CD4-positive, CD25-positive, alpha-beta regulatory T cell (primary cell): ENCODE results near the gene ZNF774. TPM values are rescaled to one million over a fixed set of nuclear protein-coding genes. Genes with fewer than 3 reads are reported as not detected.

Source experiments
- ATAC-seq, 2 donors: fragments of 150-1000 bp; cut with Tn5 transposase; one replicate each; pipeline ENCODE4 v1.10.0; 2021; ENCODE audit warnings: low read depth in 2 of 2, moderate number of reproducible peaks in 2 of 2, moderate library complexity in 1 of 2
- DNase-seq, 3 donors: peaks; one replicate each; pipeline versions ENCODE4 v3.0.0 to v3.0.0-alpha.2; 2012 to 2022; ENCODE audit warnings: mixed read lengths in 1 of 3
- H3K27ac ChIP-seq: one replicate; pipeline ENCODE4 v1.7.0; 2013; ENCODE audit warnings: mild to moderate bottlenecking, low read length; ENCODE audit not compliant: insufficient read depth, poor library complexity, severe bottlenecking
- H3K27me3 ChIP-seq: one replicate; pipeline ENCODE4 v1.7.0; 2013; ENCODE audit warnings: low read length; ENCODE audit not compliant: control insufficient read depth, insufficient read depth
- H3K36me3 ChIP-seq: one replicate; pipeline ENCODE4 v1.7.0; 2013; ENCODE audit warnings: mild to moderate bottlenecking, low read length, moderate library complexity; ENCODE audit not compliant: control insufficient read depth, insufficient read depth
- H3K4me1 ChIP-seq: 2 replicates; pipeline ENCODE4 v1.7.0; 2013; ENCODE audit warnings: mild to moderate bottlenecking, low read length; ENCODE audit not compliant: insufficient read depth, control insufficient read depth, poor library complexity, severe bottlenecking
- H3K4me3 ChIP-seq: one replicate; pipeline ENCODE4 v1.7.0; 2013; ENCODE audit warnings: low read depth, mild to moderate bottlenecking, low read length, moderate library complexity
- H3K9me3 ChIP-seq, 2 experiments: 1 replicate in 1 of 2; 2 replicates in 1 of 2; pipeline ENCODE4 v1.7.0; 2013; ENCODE audit warnings: low read length in 2 of 2, mild to moderate bottlenecking in 1 of 2, moderate library complexity in 1 of 2; ENCODE audit not compliant: control insufficient read depth in 2 of 2
- H3K27ac Mint-ChIP-seq, 3 donors: one replicate each; pipeline ENCODE4 v1.8.0; 2020 to 2022; ENCODE audit warnings: mild to moderate bottlenecking in 3 of 3, mixed read lengths in 3 of 3, moderate library complexity in 2 of 3
- H3K27me3 Mint-ChIP-seq: one replicate; pipeline ENCODE4 v1.8.0; 2022; ENCODE audit warnings: mild to moderate bottlenecking, mixed read lengths
- H3K36me3 Mint-ChIP-seq: one replicate; pipeline ENCODE4 v1.8.0; 2020; ENCODE audit warnings: mixed read lengths
- H3K4me1 Mint-ChIP-seq, 4 donors: one replicate each; pipeline ENCODE4 v1.8.0; 2020 to 2022; ENCODE audit warnings: mixed read lengths in 4 of 4, mild to moderate bottlenecking in 1 of 4
- H3K4me3 Mint-ChIP-seq, 4 donors: one replicate each; pipeline ENCODE4 v1.8.0; 2020 to 2022; ENCODE audit warnings: mild to moderate bottlenecking in 4 of 4, mixed read lengths in 4 of 4, moderate library complexity in 3 of 4
- H3K9me3 Mint-ChIP-seq, 7 donors: one replicate each; pipeline ENCODE4 v1.8.0; 2020 to 2022; ENCODE audit warnings: mixed read lengths in 7 of 7, mild to moderate bottlenecking in 3 of 7, moderate library complexity in 2 of 7
- polyA plus RNA-seq, 4 donors: library from polyadenylated mRNA; unstranded; fragments of 300-500 nt; fragmentation: Illumina TruSeq; gene quantifications; one replicate each; pipeline ENCODE4 v1.2.3, GENCODE V29; 2021
- total RNA-seq: library from RNA; stranded (reverse); gene quantifications from one replicate; pipeline ENCODE4 v1.2.3, GENCODE V29; 2022

The ZNF774 gene
- total and polyA plus RNA-seq, 5 donors from 2014 or later, result not detected

DNA sequence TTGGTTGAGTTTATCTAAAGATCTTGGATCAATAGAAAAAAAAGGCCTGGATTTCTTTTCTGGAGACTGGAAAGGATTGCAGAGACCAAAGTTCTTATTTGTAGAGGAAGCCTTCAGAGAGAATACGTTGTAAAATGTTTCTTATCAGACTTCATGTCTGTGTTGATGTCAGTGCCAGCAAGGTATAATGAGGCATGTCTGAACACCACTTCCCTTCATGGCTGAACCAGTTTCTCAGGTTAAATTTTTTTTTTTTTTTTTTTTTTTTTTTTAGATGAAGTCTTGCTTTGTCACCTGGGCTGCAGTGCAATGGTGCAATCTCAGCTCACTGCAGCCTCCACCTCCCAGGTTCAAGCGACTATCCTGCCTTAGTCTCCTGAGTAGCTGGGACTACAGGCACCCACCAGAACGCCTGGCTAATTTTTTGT, 17.8 kb upstream of the ZNF774 start:
- H3K27ac Mint-ChIP-seq, result no peak overlapping the region
- peaks cover 0 to 7% (median 2%) of the 10 kb centered on the region in 4 donors for H3K4me1 Mint-ChIP-seq
- DNase-seq (no peak), ATAC-seq (no peak)
- Histone ChIP-seq H3K27me3 (no peaks in the 10 kb centered on the region), H3K4me1 (no peaks in the 10 kb centered on the region), H3K36me3 (no peaks in the 10 kb centered on the region), H3K9me3 (no peaks in the 10 kb centered on the region), H3K4me3 (no peak overlapping the region), H3K27ac (no peak overlapping the region)
- peaks cover 5% of the 10 kb centered on the region for H3K27me3 Mint-ChIP-seq
- H3K36me3 Mint-ChIP-seq, result no peaks in the 10 kb centered on the region
- H3K4me3 Mint-ChIP-seq, result no peak overlapping the region
- H3K9me3 Mint-ChIP-seq, result no peaks in the 10 kb centered on the region

DNA sequence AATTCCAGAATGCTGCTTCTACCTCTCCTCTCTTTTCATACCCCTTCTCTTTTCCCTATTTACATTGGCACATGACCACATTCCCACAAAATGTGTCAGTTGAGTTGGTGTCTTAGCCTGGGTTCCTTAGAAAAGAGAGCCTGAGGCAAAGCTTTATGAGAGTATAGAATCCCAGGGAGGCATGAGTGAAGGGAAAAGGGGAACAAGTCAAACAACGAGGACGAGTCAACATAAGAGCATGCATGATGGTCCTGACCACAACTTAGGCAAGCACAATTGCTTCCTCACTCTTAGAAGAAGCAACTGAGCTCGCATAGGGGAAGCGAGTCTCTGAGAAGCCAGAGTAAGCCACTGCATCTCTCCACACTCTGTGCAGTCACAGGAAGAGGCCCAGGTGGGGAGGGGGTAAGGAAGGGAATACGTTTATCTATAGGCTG, 15.4 kb upstream of the ZNF774 start:
- peak in 1 of 2 donors; percentile 37 for ATAC-seq
- Mint-ChIP-seq H3K4me3 (no peak overlapping the region), H3K27me3 (peaks cover 5% of the 10 kb centered on the region)

DNA sequence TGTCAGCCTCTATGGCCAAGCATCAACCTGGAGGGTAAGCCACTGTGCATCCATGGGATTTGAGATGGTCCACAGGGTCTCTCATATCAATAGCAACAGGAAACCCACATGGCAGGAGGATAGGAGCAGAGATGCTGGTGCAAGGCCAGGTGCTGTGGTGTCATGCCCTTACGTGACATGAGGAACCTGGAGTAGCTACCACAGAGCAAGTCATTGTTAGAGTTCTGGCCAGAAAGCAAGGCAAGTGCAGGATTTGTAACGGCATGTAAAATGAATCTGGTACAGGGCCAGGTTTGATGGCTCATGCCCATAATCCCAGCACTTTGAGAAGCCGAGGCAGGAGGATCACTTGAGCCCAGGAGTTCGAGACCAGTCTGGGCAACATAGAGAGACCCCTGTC, 14.8 kb upstream of the ZNF774 start:
- H3K27ac Mint-ChIP-seq, result no peak overlapping the region
- no peak for ATAC-seq

More for the DNA sequence above, 15.4 kb upstream of the ZNF774 start:
- Mint-ChIP-seq H3K36me3 (no peaks in the 10 kb centered on the region), H3K9me3 (no peaks in the 10 kb centered on the region), H3K27ac (peak overlapping the region in 1 of 3 donors; percentile 27), H3K4me1 (peaks cover 0 to 7% (median 2%) of the 10 kb centered on the region in 4 donors)
- H3K27ac ChIP-seq, result no peak overlapping the region
- H3K36me3 ChIP-seq, result no peaks in the 10 kb centered on the region
- H3K9me3 ChIP-seq, result no peaks in the 10 kb centered on the region
- no peak overlapping the region for H3K4me3 ChIP-seq
- H3K27me3 ChIP-seq, result no peaks in the 10 kb centered on the region
- DNase-seq, result peak in 1 of 3 donors; percentile 18
- H3K4me1 ChIP-seq, result no peaks in the 10 kb centered on the region

DNA sequence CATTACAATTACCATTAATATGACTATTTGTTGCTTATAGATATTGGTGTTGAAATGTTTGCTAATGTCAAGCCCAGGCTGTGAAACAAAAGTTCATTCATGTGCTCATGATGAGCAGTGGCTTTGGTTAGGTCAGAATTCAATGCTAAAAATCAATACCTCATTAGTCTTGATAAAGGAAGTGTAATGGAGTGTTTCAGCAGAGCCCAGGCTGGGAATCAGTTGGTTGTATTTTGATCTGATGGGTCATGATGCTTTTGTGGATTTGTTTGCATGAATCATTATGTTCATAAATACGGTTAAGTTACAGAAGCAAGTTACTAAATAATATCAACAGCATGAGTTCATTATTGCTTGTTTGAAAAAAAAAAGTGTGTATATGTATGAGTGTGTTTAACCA, 13.6 kb upstream of the ZNF774 start:
- H3K27me3 Mint-ChIP-seq, result peaks cover 5% of the 10 kb centered on the region
- Histone ChIP-seq H3K27ac (no peak overlapping the region), H3K36me3 (no peaks in the 10 kb centered on the region), H3K4me1 (peaks cover 7% of the 10 kb centered on the region), H3K27me3 (no peaks in the 10 kb centered on the region), H3K4me3 (no peak overlapping the region), H3K9me3 (no peaks in the 10 kb centered on the region)
- H3K27ac Mint-ChIP-seq, result no peak overlapping the region
- ATAC-seq, result no peak
- H3K9me3 Mint-ChIP-seq, result no peaks in the 10 kb centered on the region
- H3K4me1 Mint-ChIP-seq, result peaks cover 9 to 19% (median 11%) of the 10 kb centered on the region in 4 donors
- no peak for DNase-seq
- H3K36me3 Mint-ChIP-seq, result no peaks in the 10 kb centered on the region
- H3K4me3 Mint-ChIP-seq, result no peak overlapping the region

More for the DNA sequence above, 14.8 kb upstream of the ZNF774 start:
- H3K36me3 ChIP-seq, result no peaks in the 10 kb centered on the region
- Mint-ChIP-seq H3K4me1 (peaks cover 0 to 9% (median 3%) of the 10 kb centered on the region in 4 donors), H3K4me3 (no peak overlapping the region), H3K36me3 (no peaks in the 10 kb centered on the region), H3K27me3 (peaks cover 5% of the 10 kb centered on the region), H3K9me3 (no peaks in the 10 kb centered on the region)
- no peaks in the 10 kb centered on the region for H3K27me3 ChIP-seq
- no peak overlapping the region for H3K27ac ChIP-seq
- no peak for DNase-seq
- H3K9me3 ChIP-seq, result no peaks in the 10 kb centered on the region
- H3K4me1 ChIP-seq, result peaks cover under 1% of the 10 kb centered on the region
- H3K4me3 ChIP-seq, result no peak overlapping the region

DNA sequence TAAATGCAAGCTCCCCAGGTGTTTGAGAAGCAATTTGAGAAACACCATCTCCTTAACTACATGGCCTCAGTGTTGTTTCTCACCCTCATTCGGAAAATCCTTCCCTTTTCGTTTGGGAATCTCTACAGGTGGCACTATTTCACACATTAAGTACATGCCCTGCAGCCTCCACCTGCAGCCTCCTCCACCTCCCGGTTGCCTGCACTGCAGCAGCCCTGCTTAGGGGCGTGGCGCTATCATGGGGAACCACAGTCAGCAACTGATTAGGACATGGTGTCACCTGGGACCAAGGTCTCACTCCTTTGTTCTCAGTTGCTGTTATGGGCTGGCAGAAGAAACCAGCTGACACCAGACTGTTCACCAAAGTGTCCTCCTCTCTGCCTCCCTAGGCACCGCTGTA, 11.7 kb upstream of the ZNF774 start:
- Histone ChIP-seq H3K9me3 (no peaks in the 10 kb centered on the region), H3K4me3 (no peak overlapping the region), H3K27ac (no peak overlapping the region), H3K27me3 (no peaks in the 10 kb centered on the region), H3K4me1 (peaks cover 7% of the 10 kb centered on the region), H3K36me3 (no peaks in the 10 kb centered on the region)
- DNase-seq (no peak), ATAC-seq (no peak)
- Mint-ChIP-seq H3K4me1 (peaks cover 9 to 19% (median 12%) of the 10 kb centered on the region in 4 donors), H3K4me3 (no peak overlapping the region), H3K9me3 (no peaks in the 10 kb centered on the region), H3K36me3 (no peaks in the 10 kb centered on the region), H3K27ac (no peak overlapping the region), H3K27me3 (no peaks in the 10 kb centered on the region)

DNA sequence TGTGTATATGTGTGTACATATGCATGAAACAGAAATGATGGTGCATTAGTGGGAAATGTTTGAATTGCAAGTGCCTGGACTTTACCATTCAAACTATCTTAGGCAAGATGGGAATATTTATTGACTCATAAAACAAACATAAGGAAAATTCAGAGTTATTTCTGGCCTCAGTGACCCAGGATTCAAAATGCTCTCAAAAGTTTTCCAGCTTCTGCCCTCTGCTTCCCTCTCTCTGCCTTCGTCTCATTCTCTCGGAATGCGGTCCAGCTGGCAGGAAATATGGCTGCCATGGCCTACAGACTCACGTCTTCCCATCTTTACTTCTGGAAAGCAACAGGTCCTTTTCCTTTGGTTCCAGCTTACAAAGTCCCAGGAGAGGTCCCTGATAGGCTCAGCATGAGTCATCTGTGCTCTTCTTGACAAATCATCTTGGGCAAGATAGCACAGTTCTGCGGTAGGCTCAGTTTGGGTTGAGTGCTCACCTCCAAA, 8.7 kb upstream of the ZNF774 start:
- Mint-ChIP-seq H3K27ac (peak overlapping the region in 1 of 3 donors; percentile 60), H3K36me3 (no peaks in the 10 kb centered on the region)
- ATAC-seq, result no peak

DNA sequence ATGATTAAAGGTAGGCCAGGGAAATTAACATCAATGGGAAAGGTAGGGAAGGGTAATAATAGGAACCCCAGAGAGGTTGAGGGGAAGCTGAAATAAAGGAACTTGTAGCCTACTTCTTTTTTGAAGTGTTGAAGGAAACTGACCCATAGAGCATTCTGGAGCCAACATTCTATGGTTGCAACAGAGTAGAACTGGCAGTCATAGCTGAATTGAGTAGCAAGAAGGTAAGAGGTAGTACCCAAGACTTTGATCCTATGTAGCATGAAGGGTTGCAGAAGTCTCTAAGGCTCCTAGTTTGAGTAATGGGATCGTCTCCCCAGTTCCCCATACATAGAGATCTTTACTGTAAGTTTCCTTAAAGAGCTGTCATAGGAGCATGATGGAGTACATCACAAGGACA, 7.4 kb upstream of the ZNF774 start:
- DNase-seq (no peak), ATAC-seq (no peak)
- H3K36me3 Mint-ChIP-seq, result no peaks in the 10 kb centered on the region
- no peak overlapping the region for H3K27ac ChIP-seq
- peaks cover 7% of the 10 kb centered on the region for H3K4me1 ChIP-seq
- H3K9me3 Mint-ChIP-seq, result no peaks in the 10 kb centered on the region
- H3K9me3 ChIP-seq, result no peaks in the 10 kb centered on the region
- H3K4me3 ChIP-seq, result no peak overlapping the region
- H3K27ac Mint-ChIP-seq, result no peak overlapping the region
- peaks cover 5 to 15% (median 10%) of the 10 kb centered on the region in 4 donors for H3K4me1 Mint-ChIP-seq
- no peaks in the 10 kb centered on the region for H3K27me3 ChIP-seq
- peaks cover 7% of the 10 kb centered on the region for H3K27me3 Mint-ChIP-seq
- no peak overlapping the region for H3K4me3 Mint-ChIP-seq
- H3K36me3 ChIP-seq, result no peaks in the 10 kb centered on the region

More for the DNA sequence above, 8.7 kb upstream of the ZNF774 start:
- no peak overlapping the region for H3K27ac ChIP-seq
- no peaks in the 10 kb centered on the region for H3K27me3 ChIP-seq
- no peaks in the 10 kb centered on the region for H3K9me3 ChIP-seq
- H3K36me3 ChIP-seq, result no peaks in the 10 kb centered on the region
- Mint-ChIP-seq H3K27me3 (peaks cover 1% of the 10 kb centered on the region), H3K4me3 (no peak overlapping the region), H3K9me3 (no peaks in the 10 kb centered on the region), H3K4me1 (peaks cover 5 to 15% (median 10%) of the 10 kb centered on the region in 4 donors)
- peaks cover 7% of the 10 kb centered on the region for H3K4me1 ChIP-seq
- no peak overlapping the region for H3K4me3 ChIP-seq
- no peak for DNase-seq

DNA sequence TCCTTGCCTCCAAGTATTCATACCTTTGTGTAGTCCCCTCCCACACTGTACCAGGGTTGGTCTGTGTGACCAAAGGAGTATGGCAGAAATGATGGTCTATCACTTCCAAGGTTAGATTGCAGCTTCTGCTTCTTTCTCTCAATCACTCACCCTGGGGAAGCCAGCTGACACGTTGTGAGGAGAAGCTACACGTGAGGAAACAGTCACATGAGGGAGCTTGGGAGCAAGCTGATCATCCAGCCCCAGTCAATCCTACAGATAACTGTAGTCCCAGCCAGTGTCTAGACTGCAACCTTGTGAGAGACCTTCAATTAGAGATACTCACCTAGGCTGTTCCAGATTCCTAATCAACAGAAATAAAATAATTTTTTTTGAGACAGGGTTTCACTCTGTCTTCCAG, 6.2 kb upstream of the ZNF774 start:
- Histone ChIP-seq H3K36me3 (no peaks in the 10 kb centered on the region), H3K4me3 (no peak overlapping the region), H3K27me3 (no peaks in the 10 kb centered on the region), H3K4me1 (peaks cover 7% of the 10 kb centered on the region), H3K27ac (no peak overlapping the region), H3K9me3 (no peaks in the 10 kb centered on the region)
- peaks cover 5 to 15% (median 10%) of the 10 kb centered on the region in 4 donors for H3K4me1 Mint-ChIP-seq
- no peak overlapping the region for H3K27ac Mint-ChIP-seq
- H3K36me3 Mint-ChIP-seq, result no peaks in the 10 kb centered on the region
- DNase-seq (no peak), ATAC-seq (no peak)
- H3K9me3 Mint-ChIP-seq, result no peaks in the 10 kb centered on the region
- no peak overlapping the region for H3K4me3 Mint-ChIP-seq
- H3K27me3 Mint-ChIP-seq, result peaks cover 7% of the 10 kb centered on the region
